Measurements from ENCODE around the gene KRTAP12-4.

DNA sequence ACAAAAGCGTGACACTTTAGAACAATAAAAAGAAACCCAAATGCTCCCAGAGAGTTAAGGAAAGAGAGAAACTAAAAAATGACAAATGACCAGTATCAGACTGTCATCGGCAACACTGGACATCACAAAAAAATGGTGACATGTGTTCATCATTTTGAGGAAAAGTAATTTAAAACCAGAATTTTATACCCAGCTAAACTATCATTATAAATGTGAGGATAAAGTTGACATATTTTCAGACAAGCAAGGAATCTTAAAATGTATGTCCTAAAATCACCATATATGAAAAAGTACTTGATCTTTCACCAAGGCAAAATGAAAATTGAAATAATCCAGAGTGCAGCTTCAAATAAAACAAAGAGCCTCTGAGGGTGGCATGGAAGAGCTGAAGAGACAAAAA lies 9.6 kb downstream of the KRTAP12-4 start:
- TF ChIP-seq POLR2AphosphoS5 (IDR thresholded peaks at IDR 0.05) (no peak), EZH2 (IDR thresholded peaks at IDR 0.05; ENCODE audit: borderline replicate concordance, insufficient read depth, low read length, poor library complexity, severe bottlenecking) (no peak), MXI1 (conservative IDR thresholded peaks at IDR 0.05; ENCODE audit: poor library complexity, severe bottlenecking) (no peak), RAD21 (conservative IDR thresholded peaks at IDR 0.05) (no peak)
- TF ChIP-seq, protein P1, sequence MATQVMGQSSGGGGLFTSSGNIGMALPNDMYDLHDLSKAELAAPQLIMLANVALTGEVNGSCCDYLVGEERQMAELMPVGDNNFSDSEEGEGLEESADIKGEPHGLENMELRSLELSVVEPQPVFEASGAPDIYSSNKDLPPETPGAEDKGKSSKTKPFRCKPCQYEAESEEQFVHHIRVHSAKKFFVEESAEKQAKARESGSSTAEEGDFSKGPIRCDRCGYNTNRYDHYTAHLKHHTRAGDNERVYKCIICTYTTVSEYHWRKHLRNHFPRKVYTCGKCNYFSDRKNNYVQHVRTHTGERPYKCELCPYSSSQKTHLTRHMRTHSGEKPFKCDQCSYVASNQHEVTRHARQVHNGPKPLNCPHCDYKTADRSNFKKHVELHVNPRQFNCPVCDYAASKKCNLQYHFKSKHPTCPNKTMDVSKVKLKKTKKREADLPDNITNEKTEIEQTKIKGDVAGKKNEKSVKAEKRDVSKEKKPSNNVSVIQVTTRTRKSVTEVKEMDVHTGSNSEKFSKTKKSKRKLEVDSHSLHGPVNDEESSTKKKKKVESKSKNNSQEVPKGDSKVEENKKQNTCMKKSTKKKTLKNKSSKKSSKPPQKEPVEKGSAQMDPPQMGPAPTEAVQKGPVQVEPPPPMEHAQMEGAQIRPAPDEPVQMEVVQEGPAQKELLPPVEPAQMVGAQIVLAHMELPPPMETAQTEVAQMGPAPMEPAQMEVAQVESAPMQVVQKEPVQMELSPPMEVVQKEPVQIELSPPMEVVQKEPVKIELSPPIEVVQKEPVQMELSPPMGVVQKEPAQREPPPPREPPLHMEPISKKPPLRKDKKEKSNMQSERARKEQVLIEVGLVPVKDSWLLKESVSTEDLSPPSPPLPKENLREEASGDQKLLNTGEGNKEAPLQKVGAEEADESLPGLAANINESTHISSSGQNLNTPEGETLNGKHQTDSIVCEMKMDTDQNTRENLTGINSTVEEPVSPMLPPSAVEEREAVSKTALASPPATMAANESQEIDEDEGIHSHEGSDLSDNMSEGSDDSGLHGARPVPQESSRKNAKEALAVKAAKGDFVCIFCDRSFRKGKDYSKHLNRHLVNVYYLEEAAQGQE (IDR thresholded peaks at IDR 0.05; ENCODE audit: borderline replicate concordance): no peak
- TF ChIP-seq, protein P2, sequence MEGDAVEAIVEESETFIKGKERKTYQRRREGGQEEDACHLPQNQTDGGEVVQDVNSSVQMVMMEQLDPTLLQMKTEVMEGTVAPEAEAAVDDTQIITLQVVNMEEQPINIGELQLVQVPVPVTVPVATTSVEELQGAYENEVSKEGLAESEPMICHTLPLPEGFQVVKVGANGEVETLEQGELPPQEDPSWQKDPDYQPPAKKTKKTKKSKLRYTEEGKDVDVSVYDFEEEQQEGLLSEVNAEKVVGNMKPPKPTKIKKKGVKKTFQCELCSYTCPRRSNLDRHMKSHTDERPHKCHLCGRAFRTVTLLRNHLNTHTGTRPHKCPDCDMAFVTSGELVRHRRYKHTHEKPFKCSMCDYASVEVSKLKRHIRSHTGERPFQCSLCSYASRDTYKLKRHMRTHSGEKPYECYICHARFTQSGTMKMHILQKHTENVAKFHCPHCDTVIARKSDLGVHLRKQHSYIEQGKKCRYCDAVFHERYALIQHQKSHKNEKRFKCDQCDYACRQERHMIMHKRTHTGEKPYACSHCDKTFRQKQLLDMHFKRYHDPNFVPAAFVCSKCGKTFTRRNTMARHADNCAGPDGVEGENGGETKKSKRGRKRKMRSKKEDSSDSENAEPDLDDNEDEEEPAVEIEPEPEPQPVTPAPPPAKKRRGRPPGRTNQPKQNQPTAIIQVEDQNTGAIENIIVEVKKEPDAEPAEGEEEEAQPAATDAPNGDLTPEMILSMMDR (IDR thresholded peaks at IDR 0.05; ENCODE audit: poor library complexity, severe bottlenecking): no peak

Data from neural cell (in vitro differentiated cells).